Superior temporal gyrus (tissue), 1 donor: ENCODE data around the gene CNGA1.
"Not testable (repeated sequence)": the region's sequence is repeated elsewhere in the genome, so short reads cannot be mapped to it uniquely, and the experiment has no call there.

Experiments used
- DNase-seq: peaks from one replicate; pipeline ENCODE4 v3.0.0-alpha.2; 2016; ENCODE audit errors: extremely low spot score

The CNGA1 gene

GRCh38 chr4:47968847-47969246 is 47.6 kb downstream of the CNGA1 start:
- no peak for DNase-seq

- no peak for DNase-seq
Measured at GRCh38 chr4:47954677-47955076, 61.8 kb downstream of the CNGA1 start.

GRCh38 chr4:47954245-47954644 is 62.2 kb downstream of the CNGA1 start:
- DNase-seq: no peak

GRCh38 chr4:47945930-47946726 is 70.4 kb downstream of the CNGA1 start:
- no peak for DNase-seq

GRCh38 chr4:47942081-47942819 is 74.2 kb downstream of the CNGA1 start:
- no peak for DNase-seq

GRCh38 chr4:47939456-47939855 is 77.0 kb downstream of the CNGA1 start:
- DNase-seq: no peak

GRCh38 chr4:47936336-47936735 is 80.1 kb downstream of the CNGA1 start:
- DNase-seq: no peak

GRCh38 chr4:47933840-47934239 is 82.6 kb downstream of the CNGA1 start:
- DNase-seq: peak; percentile 82

GRCh38 chr4:47930971-47931804 is 85.3 kb downstream of the CNGA1 start:
- DNase-seq: no peak

GRCh38 chr4:47929682-47930201 is 86.7 kb downstream of the CNGA1 start:
- DNase-seq: no peak

- peak; percentile 83 for DNase-seq
Measured at GRCh38 chr4:47926667-47927258, 89.7 kb downstream of the CNGA1 start.

GRCh38 chr4:47923261-47923608 is 93.2 kb downstream of the CNGA1 start:
- DNase-seq: not testable (repeated sequence)

- DNase-seq: not testable (repeated sequence)
Measured at GRCh38 chr4:47922436-47923260, 93.8 kb downstream of the CNGA1 start.

GRCh38 chr4:47917163-47917562 is 99.3 kb downstream of the CNGA1 start:
- not testable (repeated sequence) for DNase-seq

GRCh38 chr4:47915378-47915777 is 101.1 kb downstream of the CNGA1 start:
- no peak for DNase-seq

GRCh38 chr4:47914926-47915237 is 101.6 kb downstream of the CNGA1 start:
- DNase-seq: no peak

- peak; percentile 96 for DNase-seq
Measured at GRCh38 chr4:47914220-47914925, 102.1 kb downstream of the CNGA1 start, which contains the start of gene NFXL1. TSS of gene NFXL1 (minus strand) at chr4:47914583. CDS start at chr4:47914203, 380 bp downstream.

GRCh38 chr4:47913861-47914219 is 102.6 kb downstream of the CNGA1 start:
- DNase-seq: no peak

- no peak for DNase-seq
Measured at GRCh38 chr4:47913330-47913729, 103.2 kb downstream of the CNGA1 start.

GRCh38 chr4:47907089-47907646 is 109.3 kb downstream of the CNGA1 start:
- no peak for DNase-seq
